Measurements from ENCODE around the gene MYG1. TPM values are rescaled to one million over a fixed set of nuclear protein-coding genes. Genes with fewer than 3 reads are reported as not detected.

MYG1 gene
- total and polyA plus RNA-seq, 2 experiments from 2014 or later, result 25.5 to 35.9 TPM

DNA sequence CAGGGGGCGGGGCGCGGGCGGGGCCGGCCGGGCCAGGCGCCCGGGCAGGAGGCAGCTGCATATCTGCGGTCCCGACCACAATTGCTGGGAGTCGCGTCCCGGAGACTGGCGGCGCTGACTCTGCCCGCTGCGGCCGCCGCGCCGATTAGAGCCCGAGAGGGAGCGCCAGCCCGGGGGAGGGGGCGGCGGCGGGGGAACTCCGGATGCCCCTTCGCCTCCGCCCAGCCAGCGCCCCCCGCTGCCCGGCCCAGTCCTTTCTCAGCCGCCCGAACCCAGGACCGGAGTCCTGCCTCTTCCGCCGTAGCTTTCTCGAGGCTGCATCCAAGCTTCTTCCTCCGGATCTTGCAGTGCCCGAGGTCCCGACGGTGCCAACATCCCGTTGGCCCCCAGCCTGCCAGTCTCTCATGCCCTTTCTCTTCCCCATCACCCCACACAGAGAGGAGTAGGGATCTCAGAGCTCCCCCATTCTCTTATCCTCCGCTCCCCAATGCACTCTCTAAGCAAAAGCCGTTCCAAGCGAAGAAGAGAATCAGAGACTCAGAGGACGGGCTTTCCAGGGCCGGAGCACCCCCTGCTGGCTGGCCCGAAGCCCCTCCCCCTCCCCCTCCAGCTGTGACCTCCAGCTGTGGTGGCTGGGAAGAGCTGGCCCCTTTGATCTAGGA is 45.5 kb downstream of the MYG1 start:
- peak overlapping the region; percentile 90 for H3K27ac ChIP-seq
- H3K4me2 ChIP-seq, result peak overlapping the region; percentile 99
- no peaks in the 10 kb centered on the region for H3K79me2 ChIP-seq
- peak overlapping the region; percentile 99 for H2AFZ ChIP-seq
- DNase-seq (ENCODE audit: low spot score), result peak; percentile 90
- H3K4me1 ChIP-seq (ENCODE audit: insufficient read depth), result peaks cover 5% of the 10 kb centered on the region
- no peaks in the 10 kb centered on the region for H3K9me3 ChIP-seq (ENCODE audit: low read depth)
- H4K20me1 ChIP-seq (ENCODE audit: insufficient read depth, poor library complexity, severe bottlenecking), result no peaks in the 10 kb centered on the region
- no peaks in the 10 kb centered on the region for H3K27me3 ChIP-seq
- H3K4me3 ChIP-seq, result peak overlapping the region; percentile 98
- TF ChIP-seq EZH2phosphoT487 (IDR thresholded peaks at IDR 0.05; ENCODE audit: low read depth, severe bottlenecking, unreplicated experiment), result no peak
- TF ChIP-seq, protein P1, sequence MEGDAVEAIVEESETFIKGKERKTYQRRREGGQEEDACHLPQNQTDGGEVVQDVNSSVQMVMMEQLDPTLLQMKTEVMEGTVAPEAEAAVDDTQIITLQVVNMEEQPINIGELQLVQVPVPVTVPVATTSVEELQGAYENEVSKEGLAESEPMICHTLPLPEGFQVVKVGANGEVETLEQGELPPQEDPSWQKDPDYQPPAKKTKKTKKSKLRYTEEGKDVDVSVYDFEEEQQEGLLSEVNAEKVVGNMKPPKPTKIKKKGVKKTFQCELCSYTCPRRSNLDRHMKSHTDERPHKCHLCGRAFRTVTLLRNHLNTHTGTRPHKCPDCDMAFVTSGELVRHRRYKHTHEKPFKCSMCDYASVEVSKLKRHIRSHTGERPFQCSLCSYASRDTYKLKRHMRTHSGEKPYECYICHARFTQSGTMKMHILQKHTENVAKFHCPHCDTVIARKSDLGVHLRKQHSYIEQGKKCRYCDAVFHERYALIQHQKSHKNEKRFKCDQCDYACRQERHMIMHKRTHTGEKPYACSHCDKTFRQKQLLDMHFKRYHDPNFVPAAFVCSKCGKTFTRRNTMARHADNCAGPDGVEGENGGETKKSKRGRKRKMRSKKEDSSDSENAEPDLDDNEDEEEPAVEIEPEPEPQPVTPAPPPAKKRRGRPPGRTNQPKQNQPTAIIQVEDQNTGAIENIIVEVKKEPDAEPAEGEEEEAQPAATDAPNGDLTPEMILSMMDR (IDR thresholded peaks at IDR 0.05; ENCODE audit: poor library complexity), result peak; percentile 71
- TF ChIP-seq EZH2 (IDR thresholded peaks at IDR 0.05; ENCODE audit: borderline replicate concordance), result no peak
- H3K36me3 ChIP-seq (replicated peaks; ENCODE audit: insufficient read depth, low read depth), result no peaks in the 10 kb centered on the region
- no peaks in the 10 kb centered on the region for H3K9me2 ChIP-seq (replicated peaks; ENCODE audit: insufficient read depth)
- WGBS (ENCODE audit: low lambda C conversion rate, missing lambda C conversion rate), result 1% methylated on average over 17 of the region's 50 CpGs

DNA sequence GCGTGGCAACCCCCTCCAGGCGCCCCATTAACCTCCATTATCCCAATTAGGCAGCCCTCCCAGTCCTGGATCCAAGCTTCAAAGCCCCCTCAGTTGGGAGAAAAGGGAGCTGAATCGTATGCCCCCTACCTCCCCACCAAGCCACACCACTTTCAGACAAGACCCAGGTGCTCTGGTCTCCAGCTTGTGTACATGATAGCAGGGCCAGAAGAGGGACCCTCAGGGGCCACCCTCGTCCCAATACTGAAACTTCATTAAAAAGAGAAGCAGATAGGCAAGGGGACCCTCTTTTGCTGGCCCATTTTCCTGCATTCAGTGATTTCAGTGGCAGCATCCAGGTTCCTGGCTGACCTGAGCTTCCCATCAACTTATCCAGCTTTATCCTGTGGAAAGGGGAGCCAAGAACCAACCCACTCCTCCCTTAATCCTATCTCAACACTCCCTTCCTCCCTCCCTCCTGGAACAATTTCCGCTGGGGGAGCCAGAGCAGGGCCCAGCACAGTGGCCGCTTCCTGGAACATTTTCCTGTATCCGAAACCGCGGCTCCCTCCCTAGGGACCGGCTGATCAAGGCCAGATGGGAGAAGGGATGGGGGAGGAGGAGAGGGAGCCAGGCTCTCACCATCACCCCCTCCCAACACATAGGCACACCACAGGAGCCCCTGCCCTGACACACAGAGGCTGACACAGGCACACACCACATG is 46.1 kb downstream of the MYG1 start:
- Histone ChIP-seq H3K9me2 (replicated peaks; ENCODE audit: insufficient read depth) (no peaks in the 10 kb centered on the region), H3K27ac (peak overlapping the region; percentile 90), H3K4me1 (ENCODE audit: insufficient read depth) (peaks cover 5% of the 10 kb centered on the region), H3K79me2 (no peaks in the 10 kb centered on the region), H3K36me3 (replicated peaks; ENCODE audit: insufficient read depth, low read depth) (no peaks in the 10 kb centered on the region), H3K27me3 (no peaks in the 10 kb centered on the region), H3K9me3 (ENCODE audit: low read depth) (no peaks in the 10 kb centered on the region), H3K4me2 (peak overlapping the region; percentile 99), H3K4me3 (no peak overlapping the region), H2AFZ (peak overlapping the region; percentile 99), H4K20me1 (ENCODE audit: insufficient read depth, poor library complexity, severe bottlenecking) (no peaks in the 10 kb centered on the region)
- DNase-seq (ENCODE audit: low spot score), result no peak
- no peak for TF ChIP-seq EZH2 (IDR thresholded peaks at IDR 0.05; ENCODE audit: borderline replicate concordance)
- TF ChIP-seq EZH2phosphoT487 (IDR thresholded peaks at IDR 0.05; ENCODE audit: low read depth, severe bottlenecking, unreplicated experiment), result no peak
- TF ChIP-seq, protein P1 (IDR thresholded peaks at IDR 0.05; ENCODE audit: poor library complexity), result no peak
- 30% methylated on average over 10 of the region's 10 CpGs for WGBS (ENCODE audit: low lambda C conversion rate, missing lambda C conversion rate)

DNA sequence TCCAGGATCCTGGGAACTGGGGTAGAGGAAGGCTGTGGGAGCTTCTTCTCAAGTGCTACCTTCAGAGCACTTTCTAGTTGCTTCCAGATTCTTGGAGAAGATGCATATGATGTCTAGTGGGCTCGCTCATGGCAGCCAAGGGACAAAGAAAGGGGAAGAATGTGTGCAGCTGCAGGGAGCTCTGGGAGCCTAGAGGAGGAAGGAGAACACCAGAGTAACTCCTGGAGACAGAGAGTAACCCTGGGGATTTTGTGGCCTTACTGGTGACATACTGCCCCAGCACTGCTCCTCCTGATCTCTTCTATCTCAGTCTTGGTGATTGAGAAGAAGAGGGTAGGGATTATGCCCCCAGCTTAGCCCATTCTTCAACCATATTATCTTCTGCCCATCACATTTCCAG is 47.0 kb downstream of the MYG1 start:
- no peaks in the 10 kb centered on the region for H3K36me3 ChIP-seq (replicated peaks; ENCODE audit: insufficient read depth, low read depth)
- no peaks in the 10 kb centered on the region for H3K9me2 ChIP-seq (replicated peaks; ENCODE audit: insufficient read depth)
- H3K9me3 ChIP-seq (ENCODE audit: low read depth), result no peaks in the 10 kb centered on the region
- H3K4me3 ChIP-seq, result no peak overlapping the region
- H3K4me2 ChIP-seq, result no peak overlapping the region
- H3K27ac ChIP-seq, result peak overlapping the region; percentile 23
- H3K4me1 ChIP-seq (ENCODE audit: insufficient read depth), result peaks cover 5% of the 10 kb centered on the region
- H4K20me1 ChIP-seq (ENCODE audit: insufficient read depth, poor library complexity, severe bottlenecking), result no peaks in the 10 kb centered on the region
- no peaks in the 10 kb centered on the region for H3K79me2 ChIP-seq
- WGBS (ENCODE audit: low lambda C conversion rate, missing lambda C conversion rate), result 100% methylated on average over 1 of the region's 1 CpG
- H3K27me3 ChIP-seq, result no peaks in the 10 kb centered on the region
- no peak for DNase-seq (ENCODE audit: low spot score)
- TF ChIP-seq, protein P1 (IDR thresholded peaks at IDR 0.05; ENCODE audit: poor library complexity), result no peak
- no peak for TF ChIP-seq EZH2 (IDR thresholded peaks at IDR 0.05; ENCODE audit: borderline replicate concordance)
- TF ChIP-seq EZH2phosphoT487 (IDR thresholded peaks at IDR 0.05; ENCODE audit: low read depth, severe bottlenecking, unreplicated experiment), result no peak
- no peak overlapping the region for H2AFZ ChIP-seq
